ENCODE measurements around the gene EBPL.

DNA sequence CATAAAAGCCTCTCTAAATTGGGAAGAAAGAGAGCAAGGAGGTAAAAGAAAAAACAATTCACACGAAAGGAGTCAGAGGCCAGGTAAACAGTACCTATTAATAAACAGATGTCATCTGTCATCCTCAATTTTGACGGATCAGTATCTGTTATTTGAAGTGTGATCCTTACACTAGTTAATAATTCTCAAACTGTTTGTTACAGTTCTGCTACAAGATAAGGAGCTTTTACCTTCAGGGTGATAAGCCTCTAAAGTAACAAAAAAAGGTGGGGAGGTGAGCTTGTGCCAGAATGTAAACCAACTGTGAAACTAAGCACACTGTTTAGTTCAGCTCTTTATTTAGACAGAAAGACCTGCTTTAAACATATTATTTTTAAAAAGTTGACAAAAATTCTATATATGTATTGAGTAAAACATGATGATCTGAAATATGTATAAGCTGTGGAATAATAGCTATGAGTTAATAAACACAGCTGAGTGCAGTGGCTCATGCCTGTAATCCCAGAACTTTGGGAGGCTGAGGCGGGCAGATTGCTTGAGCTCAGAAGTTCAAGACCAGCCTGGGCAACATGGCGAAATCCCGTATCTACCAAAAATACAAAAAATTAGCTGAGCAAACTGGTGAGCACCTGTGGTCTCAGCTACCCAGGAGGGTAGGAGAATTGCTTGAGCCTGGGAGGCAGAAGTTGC is 48.4 kb upstream of the EBPL start:
- TF ChIP-seq POLR2AphosphoS5 (IDR thresholded peaks at IDR 0.05; ENCODE audit: low read depth, low read length) (no peak), SIN3A (IDR thresholded peaks at IDR 0.05; ENCODE audit: borderline replicate concordance, insufficient read depth, low read length) (no peak), FOXP2 (optimal IDR thresholded peaks at IDR 0.05; ENCODE audit: borderline replicate concordance, extremely low read depth, extremely low read length, insufficient read depth) (no peak), TAF1 (IDR thresholded peaks at IDR 0.05; ENCODE audit: borderline replicate concordance, insufficient read depth, low read length) (no peak)
- TF ChIP-seq, protein P1, sequence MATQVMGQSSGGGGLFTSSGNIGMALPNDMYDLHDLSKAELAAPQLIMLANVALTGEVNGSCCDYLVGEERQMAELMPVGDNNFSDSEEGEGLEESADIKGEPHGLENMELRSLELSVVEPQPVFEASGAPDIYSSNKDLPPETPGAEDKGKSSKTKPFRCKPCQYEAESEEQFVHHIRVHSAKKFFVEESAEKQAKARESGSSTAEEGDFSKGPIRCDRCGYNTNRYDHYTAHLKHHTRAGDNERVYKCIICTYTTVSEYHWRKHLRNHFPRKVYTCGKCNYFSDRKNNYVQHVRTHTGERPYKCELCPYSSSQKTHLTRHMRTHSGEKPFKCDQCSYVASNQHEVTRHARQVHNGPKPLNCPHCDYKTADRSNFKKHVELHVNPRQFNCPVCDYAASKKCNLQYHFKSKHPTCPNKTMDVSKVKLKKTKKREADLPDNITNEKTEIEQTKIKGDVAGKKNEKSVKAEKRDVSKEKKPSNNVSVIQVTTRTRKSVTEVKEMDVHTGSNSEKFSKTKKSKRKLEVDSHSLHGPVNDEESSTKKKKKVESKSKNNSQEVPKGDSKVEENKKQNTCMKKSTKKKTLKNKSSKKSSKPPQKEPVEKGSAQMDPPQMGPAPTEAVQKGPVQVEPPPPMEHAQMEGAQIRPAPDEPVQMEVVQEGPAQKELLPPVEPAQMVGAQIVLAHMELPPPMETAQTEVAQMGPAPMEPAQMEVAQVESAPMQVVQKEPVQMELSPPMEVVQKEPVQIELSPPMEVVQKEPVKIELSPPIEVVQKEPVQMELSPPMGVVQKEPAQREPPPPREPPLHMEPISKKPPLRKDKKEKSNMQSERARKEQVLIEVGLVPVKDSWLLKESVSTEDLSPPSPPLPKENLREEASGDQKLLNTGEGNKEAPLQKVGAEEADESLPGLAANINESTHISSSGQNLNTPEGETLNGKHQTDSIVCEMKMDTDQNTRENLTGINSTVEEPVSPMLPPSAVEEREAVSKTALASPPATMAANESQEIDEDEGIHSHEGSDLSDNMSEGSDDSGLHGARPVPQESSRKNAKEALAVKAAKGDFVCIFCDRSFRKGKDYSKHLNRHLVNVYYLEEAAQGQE (IDR thresholded peaks at IDR 0.05; ENCODE audit: insufficient read depth in 1 of 2, low read depth in 2 of 2, low read length in 2 of 2), result no peak
